LNCaP clone FGC (cell line): ENCODE measurements around the gene IP6K3.

Experiments
- DNase-seq: peaks from one replicate; pipeline ENCODE4 v3.0.0-alpha.2; 2011; ENCODE audit warnings: low read depth
- H3K4me3 ChIP-seq: 2 replicates; pipeline ENCODE4 v1.5.1; 2011; ENCODE audit warnings: mild to moderate bottlenecking, low read depth, low read length, control low read depth
- CTCF ChIP-seq: IDR thresholded peaks from 2 replicates; pipeline ENCODE4 v1.5.1; 2012; ENCODE audit warnings: mild to moderate bottlenecking; ENCODE audit not compliant: control insufficient read depth, insufficient read depth; ENCODE audit errors: extremely low read depth

IP6K3 gene

GRCh38 chr6:33683051-33683571, 63.6 kb downstream of the IP6K3 start:
- no peak overlapping the region for H3K4me3 ChIP-seq
- DNase-seq = no peak
- no peak for TF ChIP-seq CTCF

GRCh38 chr6:33682341-33682740, 64.4 kb downstream of the IP6K3 start:
- no peak for TF ChIP-seq CTCF
- no peak for DNase-seq
- H3K4me3 ChIP-seq = no peak overlapping the region

DNA sequence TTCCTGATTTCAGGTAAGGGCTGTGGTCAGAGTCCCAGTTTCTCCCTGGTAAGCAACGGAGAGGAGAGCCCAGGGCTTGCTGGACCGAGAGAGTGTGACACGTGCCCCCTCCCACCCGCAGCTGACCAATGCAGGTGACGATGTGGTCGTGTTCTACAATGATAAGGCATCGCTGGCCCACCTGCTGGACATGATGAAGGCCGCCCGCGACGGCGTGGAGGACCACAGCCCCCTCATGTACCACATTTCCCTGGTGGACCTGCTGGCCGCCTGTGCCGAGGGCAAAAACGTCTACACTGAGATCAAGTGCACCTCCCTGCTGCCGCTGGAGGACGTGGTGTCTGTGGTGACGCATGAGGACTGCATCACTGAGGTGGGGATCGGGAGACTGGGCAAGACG, 66.9 kb downstream of the IP6K3 start:
- TF ChIP-seq CTCF = no peak
- H3K4me3 ChIP-seq = no peak overlapping the region
- no peak for DNase-seq

GRCh38 chr6:33678932-33679490, 67.7 kb downstream of the IP6K3 start:
- no peak overlapping the region for H3K4me3 ChIP-seq
- DNase-seq = no peak
- no peak for TF ChIP-seq CTCF

GRCh38 chr6:33678233-33678931, 68.3 kb downstream of the IP6K3 start:
- DNase-seq = no peak
- no peak for TF ChIP-seq CTCF
- no peak overlapping the region for H3K4me3 ChIP-seq

GRCh38 chr6:33677689-33678088, 69.0 kb downstream of the IP6K3 start:
- no peak for TF ChIP-seq CTCF
- DNase-seq = no peak
- no peak overlapping the region for H3K4me3 ChIP-seq
